Activated naive CD8-positive, alpha-beta T cell treated with anti-CD3 and anti-CD28 coated beads, Interleukin-2, amount 50 U/mL, for 16 hours (primary cell): ENCODE measurements around the gene MCM8.

Source experiments
- DNase-seq: peaks from one replicate; pipeline ENCODE4 v3.0.0-alpha.2; 2020; ENCODE audit warnings: low read depth, low spot score

The MCM8 gene

DNA sequence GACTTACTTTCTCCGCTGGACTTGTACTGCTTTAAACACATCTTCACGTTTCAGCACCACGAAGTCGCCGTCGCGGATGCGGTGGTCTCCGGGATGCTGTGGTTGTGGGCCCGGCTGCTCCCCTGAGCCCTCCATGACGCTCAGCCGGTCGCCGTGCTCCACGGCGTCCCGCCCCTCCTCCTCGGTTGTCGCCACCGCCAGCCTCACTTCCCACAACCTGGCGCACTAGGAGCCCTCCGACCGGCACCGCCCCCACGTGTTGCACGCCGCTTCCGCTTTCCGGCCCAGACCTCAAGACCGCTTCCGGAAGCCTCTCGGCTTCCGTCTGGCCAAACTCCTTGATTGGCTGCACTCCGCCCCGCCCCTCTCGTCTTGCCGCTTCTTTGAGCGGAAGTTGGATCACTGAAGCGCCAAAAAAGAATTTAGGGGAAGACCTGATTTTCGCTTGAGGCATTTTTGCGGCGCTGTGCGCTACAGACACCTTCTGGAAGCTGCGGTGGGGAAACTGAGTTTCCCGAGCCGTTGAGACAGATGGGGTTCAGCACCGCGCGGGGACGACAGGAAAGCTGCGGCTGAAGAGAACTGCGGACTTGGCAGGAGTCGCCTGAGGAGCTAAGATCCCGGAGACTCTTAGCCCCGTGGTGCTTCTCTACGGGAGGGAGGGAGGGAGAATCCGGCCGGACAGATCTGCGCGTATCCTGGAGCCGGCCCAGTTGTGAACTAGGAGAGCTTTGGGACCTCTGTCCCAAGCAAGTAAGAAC lies at the start of gene MCM8, which contains the start of gene TRMT6:
TSS of gene MCM8 (plus strand) at position 382 of the 761 bp plus-strand sequence. CDS start 1,364 bp downstream, outside the sequence.
TSS of gene TRMT6 (minus strand) at position 263 of the 761 bp plus-strand sequence. CDS start at position 135, 128 bp downstream.
- peak; percentile 92 for DNase-seq

DNA sequence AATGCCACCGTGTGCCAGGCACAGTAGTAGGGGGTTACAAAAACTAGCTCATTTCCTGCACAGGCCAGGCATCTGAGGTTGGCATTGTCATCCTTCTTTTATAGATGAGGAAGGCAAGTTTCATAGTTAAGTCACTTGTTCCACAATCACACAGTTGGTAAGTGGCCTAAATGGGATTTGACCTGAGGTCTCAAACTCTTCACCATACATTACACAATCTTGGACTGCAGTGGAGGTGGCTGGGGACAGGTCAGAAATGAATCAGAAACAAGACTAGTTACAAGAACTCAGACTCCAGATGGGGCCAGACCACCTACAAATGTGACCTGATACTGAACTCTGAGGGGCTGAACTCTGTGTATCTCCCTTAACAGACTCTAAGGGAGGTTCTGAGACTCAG lies 49.5 kb upstream of the MCM8 start:
- DNase-seq, result no peak

DNA sequence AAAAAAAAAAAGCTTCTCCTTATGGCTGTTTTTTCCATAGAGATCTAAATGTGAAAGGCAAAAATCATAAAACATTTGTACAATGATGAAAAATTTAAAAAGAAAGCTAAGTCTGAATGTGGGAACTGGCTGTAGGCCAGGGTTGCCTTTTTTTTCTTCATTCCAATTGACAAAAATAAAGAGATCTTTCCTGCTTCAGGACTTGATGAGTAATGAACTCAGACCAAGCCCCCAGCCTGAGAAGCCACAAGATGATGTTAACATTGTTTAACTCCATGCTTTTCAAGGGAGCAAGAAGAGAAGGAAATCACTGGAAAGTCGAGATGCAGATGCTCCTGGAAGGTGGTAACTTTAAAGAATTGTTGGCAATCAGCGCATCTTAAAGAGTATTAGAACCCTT lies 41.5 kb upstream of the MCM8 start:
- no peak for DNase-seq

DNA sequence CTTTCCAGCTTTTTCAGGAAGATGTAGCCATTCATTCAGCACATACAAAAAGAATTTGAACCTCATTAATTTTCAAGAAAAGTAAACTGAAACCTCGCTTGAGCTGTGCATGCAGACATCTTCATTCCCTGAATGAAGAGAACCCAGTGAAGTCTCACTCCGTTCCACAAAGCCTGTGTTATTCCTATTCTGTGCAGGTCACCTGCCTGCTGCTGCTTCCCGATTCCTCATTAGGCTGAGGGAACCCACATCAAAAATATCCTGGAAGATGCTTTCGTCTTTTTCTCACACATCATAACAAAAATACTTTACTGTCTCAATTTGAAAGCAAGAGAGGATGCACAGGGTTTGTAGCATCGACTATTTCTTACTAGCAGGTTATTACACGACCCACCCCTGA lies 40.3 kb upstream of the MCM8 start:
- DNase-seq, result no peak

DNA sequence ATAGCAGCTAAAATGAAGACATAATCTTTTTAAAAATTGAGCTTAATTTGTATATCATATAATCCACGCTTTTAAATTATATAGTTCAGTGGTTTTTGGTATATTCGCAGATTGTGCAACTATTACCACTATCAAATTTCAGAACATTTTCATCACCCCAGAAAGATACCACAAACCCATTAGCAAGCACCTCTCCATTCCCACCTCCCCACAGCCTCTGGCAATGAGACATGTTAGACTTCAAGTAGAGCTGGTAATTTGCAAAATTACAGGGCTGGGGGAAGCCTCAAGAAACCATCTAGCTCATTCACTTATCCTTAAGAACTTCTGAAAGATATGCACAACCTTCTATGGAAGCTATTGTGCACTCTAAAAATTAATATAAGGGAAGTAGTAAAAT lies 37.3 kb upstream of the MCM8 start:
- DNase-seq, result no peak

DNA sequence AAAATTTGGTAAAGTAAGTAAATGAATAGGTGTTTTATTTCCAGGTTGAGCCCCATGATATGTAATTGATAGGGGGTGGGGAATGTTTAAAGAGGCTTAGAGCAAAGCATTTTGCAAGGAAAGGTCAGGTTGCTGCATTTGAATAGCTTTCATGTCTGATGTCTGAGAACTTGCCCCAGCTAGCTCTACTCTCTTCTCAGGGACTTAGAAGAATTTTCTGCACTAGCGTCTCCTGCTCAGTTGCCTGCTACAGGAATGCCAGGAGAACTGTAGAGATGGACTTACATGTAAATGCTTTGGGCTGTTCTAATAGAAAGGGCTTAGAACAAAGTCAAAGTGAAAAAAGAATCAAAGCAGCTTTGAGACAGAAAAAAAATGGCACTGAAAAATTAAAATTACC lies 35.6 kb upstream of the MCM8 start:
- no peak for DNase-seq

DNA sequence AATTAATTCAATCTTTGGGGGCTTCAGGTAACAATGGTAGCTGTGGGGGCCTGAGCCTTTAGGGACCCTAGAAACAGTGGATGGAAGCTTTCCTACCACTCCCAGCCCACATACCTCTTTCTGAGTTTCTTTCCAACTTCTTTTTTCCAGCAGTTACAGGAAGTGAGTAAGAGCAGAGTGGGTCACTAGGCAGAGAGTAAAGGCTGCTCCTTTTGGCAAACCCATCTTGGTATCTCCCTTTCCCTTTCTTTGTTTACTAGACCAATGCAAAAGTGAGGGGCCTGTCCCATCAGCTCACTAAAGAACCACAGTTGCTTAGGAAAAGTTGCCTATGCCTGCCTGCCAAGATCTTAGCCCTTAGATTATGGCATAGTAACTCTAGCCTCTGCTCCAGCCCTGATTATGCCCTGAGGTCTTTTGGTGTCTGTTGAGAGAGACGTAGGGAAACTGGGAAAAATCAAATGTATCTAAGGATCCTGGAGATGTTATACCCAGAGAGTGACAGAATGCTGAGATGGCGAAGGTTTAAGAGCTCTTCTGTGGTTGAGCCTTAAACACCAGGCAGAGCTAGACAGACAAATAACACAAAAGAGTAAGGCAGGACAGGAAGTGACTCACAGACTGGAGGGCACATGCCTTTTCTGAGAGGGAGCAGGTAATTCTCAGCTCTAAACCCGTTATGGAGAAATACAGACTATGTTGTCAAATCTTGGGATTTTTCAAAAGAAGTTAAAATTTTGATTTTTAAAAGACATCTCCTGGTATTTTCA lies 31.4 kb upstream of the MCM8 start:
- DNase-seq, result no peak

DNA sequence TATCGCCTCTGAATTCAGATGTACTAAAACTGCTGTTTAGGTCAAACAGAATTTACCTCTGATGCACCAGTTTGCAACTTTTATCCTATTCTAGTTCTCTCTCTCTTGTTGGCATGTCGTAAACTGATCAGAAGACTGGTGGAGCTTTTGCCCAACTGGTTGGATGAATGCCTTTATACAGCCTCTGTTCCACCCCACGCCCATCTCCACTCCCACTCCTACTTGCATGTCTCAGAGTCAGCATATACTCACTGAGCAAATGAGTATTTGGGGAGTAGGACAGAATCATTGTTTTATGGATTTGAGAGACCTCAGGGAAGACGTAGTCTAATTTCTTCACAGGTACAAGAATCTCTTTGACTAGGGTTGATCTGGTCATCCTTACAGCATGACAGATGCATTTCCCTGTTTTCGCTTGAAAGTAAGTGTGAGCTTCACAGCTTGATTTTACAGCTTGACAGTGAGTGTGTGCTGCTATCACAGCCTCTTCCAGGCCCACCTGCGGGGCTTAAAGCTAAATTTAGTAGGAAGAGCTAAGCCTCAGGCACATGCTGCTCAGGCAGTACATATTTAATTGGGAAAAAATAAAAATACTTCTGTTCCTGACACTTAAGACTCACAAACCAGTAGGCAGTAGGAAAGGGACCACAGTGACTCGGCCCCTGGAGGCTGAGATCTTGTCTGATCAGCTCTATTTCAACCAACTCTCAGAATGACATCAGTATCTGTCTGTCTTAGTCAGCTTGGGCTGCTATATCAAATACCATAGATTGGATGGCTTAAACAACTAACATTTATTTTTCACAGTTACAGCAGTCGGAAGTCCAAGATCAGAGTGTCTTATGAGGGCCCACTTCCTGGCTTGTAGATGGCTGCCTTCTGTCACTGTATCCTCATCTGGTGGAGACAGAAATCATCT lies 30.6 kb upstream of the MCM8 start:
- DNase-seq, result no peak

DNA sequence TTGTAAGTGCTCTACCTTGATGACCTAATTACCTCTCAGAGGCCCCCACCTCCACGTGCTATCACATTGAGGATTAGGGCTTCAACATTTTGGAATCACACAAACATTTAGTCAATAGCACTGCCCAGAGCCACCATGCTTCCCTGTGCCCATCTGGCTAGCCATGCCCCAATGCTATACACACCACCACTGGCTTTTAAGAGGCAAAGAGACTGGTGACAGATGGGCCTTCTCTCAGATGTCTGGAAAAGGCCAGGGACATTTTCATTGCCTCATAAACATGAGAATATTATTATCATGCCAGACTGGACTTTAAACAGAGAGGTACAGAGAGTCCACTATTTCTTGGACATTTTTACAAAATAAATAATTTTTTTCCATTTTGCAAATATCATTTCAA lies 29.9 kb upstream of the MCM8 start:
- DNase-seq, result no peak

DNA sequence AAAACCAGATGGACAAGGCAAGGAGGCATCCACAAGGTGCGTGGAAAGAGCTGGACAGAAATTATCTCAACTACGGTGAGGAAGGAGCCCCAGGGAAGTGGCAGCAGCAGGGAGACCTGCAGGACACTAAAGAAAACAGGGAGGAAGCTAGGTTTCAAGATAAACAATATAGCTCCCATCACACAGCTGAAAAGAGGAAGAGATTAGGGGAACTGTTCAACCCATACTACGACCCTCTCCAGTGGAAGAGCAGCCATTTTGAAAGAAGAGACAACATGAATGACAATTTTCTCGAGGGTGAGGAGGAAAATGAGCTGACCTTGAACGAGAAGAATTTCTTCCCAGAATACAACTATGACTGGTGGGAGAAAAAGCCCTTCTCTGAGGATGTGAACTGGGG lies 27.0 kb upstream of the MCM8 start:
- no peak for DNase-seq

DNA sequence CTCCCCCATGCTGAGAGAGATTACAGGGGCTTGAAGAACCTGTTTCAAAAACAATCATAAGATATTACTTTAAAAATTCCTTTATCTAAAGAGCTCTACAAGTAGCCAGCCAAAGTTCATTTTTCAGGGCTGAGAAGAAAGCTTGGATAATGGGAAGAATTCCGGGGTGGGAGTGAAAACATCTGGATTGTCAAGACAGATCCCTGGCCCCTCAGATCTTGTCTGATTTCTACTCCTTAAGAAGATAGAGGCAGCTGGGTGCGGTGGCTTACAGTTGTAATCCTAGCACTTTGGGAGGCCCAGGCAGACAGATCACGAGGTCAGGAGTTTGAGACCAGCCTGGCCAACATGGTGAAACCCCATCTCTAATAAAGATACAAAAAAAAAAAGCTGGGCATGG lies 24.9 kb upstream of the MCM8 start:
- DNase-seq, result no peak

DNA sequence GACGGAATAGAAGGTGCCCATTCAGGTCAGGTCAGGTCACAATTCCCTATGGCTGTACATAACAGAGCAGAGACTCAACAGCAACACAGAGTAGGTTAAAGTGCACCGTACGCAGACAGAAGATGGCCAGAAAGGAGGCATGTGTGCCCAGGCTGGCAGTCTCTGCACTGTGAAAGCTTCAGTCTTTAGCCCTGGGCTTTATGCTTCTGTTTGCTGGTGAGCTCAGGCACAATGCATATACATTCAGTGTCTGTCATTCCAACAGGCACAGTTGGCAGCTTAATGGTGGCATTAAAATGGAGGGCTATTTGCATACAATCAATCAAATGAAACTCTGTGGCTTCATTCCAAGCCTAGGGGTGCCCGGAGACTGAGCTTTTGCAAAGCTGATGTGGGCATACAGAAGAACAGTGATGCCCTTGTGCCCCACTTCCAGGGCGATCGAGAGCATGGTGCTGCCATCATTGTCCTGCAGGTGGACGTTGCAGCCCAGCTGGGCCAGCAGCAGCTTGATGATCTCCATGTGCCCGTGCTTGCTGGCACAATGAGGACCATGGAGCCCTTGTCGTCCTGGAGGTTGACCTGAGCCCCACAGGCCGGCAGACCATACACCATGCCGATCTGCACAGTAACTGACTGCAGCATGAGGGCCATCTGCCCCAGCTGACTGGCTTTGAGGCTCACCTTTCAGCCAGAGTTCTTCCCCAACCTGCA lies 22.5 kb upstream of the MCM8 start:
- DNase-seq, result no peak

DNA sequence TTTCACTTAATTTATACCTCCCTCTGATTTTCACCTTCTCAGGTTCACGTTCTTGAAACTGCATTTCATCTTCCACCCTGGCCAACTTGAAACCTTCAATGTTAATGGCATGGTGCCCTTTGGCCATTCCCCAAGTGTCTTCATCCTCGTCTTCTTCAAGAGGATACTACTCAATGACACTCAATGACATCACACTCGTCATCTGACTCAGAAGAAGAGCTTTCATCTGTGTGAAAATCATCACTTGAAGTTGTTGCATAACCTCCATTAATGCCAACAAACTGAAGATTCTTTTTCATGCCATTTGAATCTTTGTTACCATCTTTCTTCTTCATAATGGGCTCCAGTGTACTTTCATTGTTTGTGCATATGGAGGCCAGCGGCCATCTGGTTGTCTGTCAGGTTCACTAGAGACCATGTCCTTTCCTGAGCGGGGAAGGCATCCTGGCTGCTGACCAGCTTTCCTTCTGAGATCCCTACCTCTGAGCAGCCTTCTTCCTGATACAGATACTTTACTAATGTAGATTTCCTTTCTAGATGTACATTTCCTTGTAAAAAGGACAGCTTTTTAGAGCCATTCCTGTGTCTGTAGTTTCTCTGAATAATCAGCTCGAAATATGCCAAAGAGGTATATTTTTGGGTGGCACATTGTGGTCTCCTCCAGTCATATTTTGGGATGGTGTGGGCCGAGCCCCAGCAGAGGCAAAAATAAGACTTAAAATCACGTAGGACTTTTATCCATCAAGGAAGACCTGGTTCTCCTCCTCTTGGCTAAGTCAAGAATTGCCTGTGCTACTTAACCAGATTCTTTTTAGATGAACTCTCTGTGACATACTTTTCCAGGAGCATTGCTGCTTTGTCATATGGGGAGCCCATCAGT lies 21.4 kb upstream of the MCM8 start:
- no peak for DNase-seq

DNA sequence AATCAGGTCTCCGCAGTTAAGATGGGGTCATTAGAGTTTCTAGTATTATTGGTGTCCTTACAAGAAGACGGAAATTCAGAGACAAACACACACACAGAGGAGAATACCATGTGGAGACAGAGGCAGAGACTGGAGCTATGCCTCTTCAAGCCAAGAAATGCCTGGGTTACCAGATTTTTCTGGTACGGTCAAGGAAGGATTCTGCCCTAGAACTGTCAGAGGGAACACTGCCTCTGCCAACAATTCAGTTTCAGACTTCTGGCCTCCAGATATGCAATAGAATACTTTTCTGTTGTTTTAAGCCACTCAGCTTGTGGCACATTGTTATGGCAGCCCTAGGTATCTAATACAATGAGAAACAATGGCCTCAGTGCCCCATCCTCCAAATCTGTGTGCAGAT lies 19.0 kb upstream of the MCM8 start:
- no peak for DNase-seq

DNA sequence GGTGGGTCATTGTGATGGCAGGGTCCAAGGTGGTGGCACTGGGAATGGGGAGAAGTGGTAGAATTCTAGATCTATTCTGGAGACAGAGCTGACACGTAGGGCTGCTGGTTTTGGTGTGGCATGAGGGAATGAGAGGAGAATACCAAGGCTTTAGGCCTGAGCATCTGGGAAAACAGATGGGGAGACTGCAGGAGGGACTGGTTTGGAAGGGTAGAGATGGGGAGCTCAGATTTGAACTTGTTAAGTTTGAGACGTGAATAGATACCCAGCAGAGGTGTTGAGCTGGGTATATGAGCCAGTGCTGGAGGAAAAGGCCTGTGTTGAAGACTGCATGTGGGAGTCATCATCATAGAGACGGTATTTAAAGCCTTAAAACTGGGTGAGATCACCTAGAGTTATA lies 17.7 kb upstream of the MCM8 start:
- no peak for DNase-seq

DNA sequence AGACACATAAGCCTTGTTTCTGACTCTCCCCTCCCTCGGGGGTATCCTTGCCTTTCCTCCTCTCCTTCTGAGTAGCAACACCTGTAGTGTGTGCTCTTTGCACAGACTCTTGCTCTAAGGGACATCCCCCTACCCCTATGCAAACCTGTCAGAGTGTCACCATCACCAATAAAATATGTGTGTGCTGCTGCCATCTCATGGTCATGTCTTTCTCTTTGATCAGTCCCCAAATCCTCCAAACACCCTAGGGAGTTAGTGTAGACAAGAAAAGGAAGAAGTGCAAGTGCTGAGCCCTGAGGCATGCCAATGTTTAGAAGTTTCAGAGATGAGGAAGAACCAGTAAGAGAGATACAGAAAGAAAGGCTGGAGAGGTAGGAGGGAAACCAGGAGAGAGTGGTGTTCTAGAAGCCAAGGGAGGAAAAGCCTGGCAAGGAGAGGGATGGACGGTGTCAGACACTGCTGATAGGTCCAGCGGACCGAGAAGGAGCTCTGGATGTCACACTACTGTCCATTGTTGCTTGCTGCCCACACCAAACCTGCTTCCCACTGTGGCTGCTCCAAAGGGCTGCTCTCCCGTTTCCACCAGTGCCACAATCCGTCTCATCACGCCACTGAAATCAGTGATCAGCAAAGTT lies 16.5 kb upstream of the MCM8 start:
- no peak for DNase-seq

DNA sequence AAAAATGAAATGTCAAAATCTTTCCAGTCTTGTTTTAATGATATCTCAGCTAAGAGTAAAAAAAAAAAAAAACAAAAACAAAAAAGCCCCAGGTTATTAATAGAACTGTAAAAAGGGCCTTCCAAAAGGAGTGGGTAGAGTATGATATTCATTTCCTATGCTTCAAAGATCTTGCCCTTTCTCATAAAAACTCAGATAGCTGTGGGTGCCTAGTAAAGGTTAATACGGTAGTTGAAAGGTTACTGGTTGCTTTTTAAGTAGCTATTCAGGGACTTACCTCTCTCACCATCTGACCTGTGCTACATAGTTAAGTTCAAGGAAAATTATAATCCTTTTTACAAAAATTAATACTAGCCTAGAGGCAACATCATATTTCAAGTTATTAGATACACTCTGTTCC lies 15.1 kb upstream of the MCM8 start:
- no peak for DNase-seq

DNA sequence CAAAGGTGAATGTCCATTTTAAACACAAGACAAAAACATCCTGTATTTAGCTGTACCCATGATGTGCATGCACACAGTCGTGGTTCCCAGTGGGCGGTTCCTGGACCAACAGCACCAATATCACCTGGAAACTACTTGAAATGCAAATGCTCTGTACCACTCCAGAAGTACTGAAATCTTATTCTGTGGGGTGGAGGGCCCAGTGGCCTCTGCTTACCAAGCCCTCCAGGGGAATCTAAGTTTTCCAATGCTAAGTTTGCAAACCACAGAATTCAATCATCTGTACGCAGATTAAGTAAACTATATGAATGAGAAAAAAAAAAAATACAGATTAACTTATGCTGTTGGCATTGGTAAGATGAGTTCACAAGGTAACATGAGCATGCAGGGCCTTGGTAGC lies 14.2 kb upstream of the MCM8 start:
- DNase-seq, result no peak

DNA sequence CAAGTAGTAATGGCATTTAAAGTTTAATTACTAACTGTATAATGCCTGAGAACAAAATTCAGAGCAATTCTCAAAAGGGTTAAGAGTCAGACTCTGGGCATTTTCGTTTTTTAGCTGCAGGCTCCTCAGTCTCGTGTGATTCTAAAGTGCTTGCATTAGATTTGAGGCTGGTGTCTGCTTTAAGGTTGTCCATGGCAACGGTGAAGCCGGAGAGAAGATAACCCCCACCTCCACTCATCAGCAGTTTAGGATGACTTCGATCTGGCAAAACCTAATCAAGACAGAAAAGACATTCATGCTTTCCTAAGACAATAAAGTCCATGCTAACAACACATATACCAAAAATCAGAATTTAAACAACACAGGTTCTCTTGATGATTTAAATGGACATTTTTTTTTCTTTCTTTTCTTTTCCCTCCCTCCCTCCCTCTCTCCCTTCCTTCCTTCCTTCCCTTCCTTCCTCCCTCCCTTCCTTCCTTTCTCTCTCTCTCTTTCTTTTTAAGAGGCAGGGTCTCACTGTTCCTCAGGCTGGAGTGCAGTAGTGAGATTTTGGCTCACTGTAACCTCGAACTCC lies 11.9 kb upstream of the MCM8 start:
- no peak for DNase-seq

DNA sequence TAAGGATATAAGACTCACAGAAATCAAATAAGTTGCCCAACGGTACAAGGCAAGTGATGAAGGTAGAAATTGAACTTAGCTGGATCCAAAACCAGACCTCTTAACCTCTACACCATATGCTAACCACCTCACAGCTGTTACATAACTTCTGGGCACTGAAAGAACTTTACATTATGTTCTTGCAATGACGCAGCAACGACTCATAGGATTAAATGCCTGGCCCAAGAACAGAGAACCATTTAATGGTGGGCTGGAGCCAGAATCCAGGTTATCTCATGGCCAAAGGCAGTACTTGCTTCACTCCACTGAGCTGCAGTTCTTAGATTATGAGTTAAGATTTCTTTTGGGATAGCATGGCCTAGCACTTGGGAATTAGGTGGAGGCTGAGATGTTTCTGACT lies 4.5 kb upstream of the MCM8 start:
- DNase-seq, result no peak
